COLO668 (cell line): ENCODE results near the gene ALMS1.
"Not testable (repeated sequence)": the region's sequence is repeated elsewhere in the genome, so short reads cannot be mapped to it uniquely, and the experiment has no call there.

Experiments
- DNase-seq: peaks from one replicate; lab custom pipeline; 2025; ENCODE audit not compliant: unreplicated experiment; lab: John Stamatoyannopoulos, UW

ALMS1 gene

GRCh38 chr2:73403237-73403636 is 17.6 kb downstream of the ALMS1 start:
- DNase-seq = no peak

- DNase-seq = no peak
Measured at GRCh38 chr2:73404409-73404808, 18.8 kb downstream of the ALMS1 start.

GRCh38 chr2:73406996-73407395 is 21.4 kb downstream of the ALMS1 start:
- DNase-seq = no peak

- DNase-seq = no peak
Measured at GRCh38 chr2:73408198-73408597, 22.6 kb downstream of the ALMS1 start.

- no peak for DNase-seq
Measured at GRCh38 chr2:73414696-73415095, 29.1 kb downstream of the ALMS1 start.

GRCh38 chr2:73415906-73416305 is 30.3 kb downstream of the ALMS1 start:
- DNase-seq = no peak

- no peak for DNase-seq
Measured at GRCh38 chr2:73418343-73418742, 32.7 kb downstream of the ALMS1 start.

GRCh38 chr2:73423913-73424312 is 38.3 kb downstream of the ALMS1 start:
- no peak for DNase-seq

- DNase-seq = no peak
Measured at GRCh38 chr2:73426176-73426575, 40.5 kb downstream of the ALMS1 start.

- DNase-seq = no peak
Measured at GRCh38 chr2:73436019-73436418, 50.4 kb downstream of the ALMS1 start.

GRCh38 chr2:73444202-73444601 is 58.6 kb downstream of the ALMS1 start:
- DNase-seq = no peak

- DNase-seq = no peak
Measured at GRCh38 chr2:73448856-73449255, 63.2 kb downstream of the ALMS1 start.

GRCh38 chr2:73449404-73449803 is 63.8 kb downstream of the ALMS1 start:
- DNase-seq = no peak

GRCh38 chr2:73451263-73451972 is 65.8 kb downstream of the ALMS1 start:
- no peak for DNase-seq

GRCh38 chr2:73457982-73458381 is 72.3 kb downstream of the ALMS1 start:
- no peak for DNase-seq

GRCh38 chr2:73462388-73462787 is 76.8 kb downstream of the ALMS1 start:
- not testable (repeated sequence) for DNase-seq

GRCh38 chr2:73468376-73468775 is 82.7 kb downstream of the ALMS1 start:
- no peak for DNase-seq

GRCh38 chr2:73483874-73484273 is 98.2 kb downstream of the ALMS1 start:
- not testable (repeated sequence) for DNase-seq

GRCh38 chr2:73487112-73487657 is 101.5 kb downstream of the ALMS1 start:
- DNase-seq = no peak

- no peak for DNase-seq
Measured at GRCh38 chr2:73488079-73488478, 102.4 kb downstream of the ALMS1 start.

GRCh38 chr2:73489053-73489452 is 103.4 kb downstream of the ALMS1 start:
- DNase-seq = no peak

- DNase-seq = no peak
Measured at GRCh38 chr2:73494031-73494430, 108.4 kb downstream of the ALMS1 start.

- no peak for DNase-seq
Measured at GRCh38 chr2:73503992-73504570, 118.4 kb downstream of the ALMS1 start.
